Activated CD8-positive, alpha-beta T cell treated with anti-CD3 and anti-CD28 coated beads, Interleukin-2, amount 10 ng/mL, durations not matched to agents 7 days and 5 days (primary cell): ENCODE results near the gene CDKN1A. TPM values are rescaled to one million over a fixed set of nuclear protein-coding genes. Genes with fewer than 3 reads are reported as not detected.
A peak's percentile ranks its signal among the peaks of the same experiment; 100 is the strongest.

Experiments
- ATAC-seq: fragments of 150-1000 bp; cut with Tn5 transposase; one replicate; pipeline ENCODE4 v1.10.0; 2021; ENCODE audit warnings: moderate library complexity
- CTCF ChIA-PET: fragments of 350-600 bp; sonication (Branson Sonifier 250); formaldehyde crosslinking; loops from one replicate; lab custom pipeline; 2021; ENCODE audit warnings: antibody characterized with exemption; lab: Charles Lee
- POLR2A ChIA-PET: fragments of 350-600 bp; sonication (Branson Sonifier 250); formaldehyde crosslinking; loops from one replicate; lab custom pipeline; 2021; ENCODE audit warnings: antibody characterized with exemption; lab: Charles Lee
- DNase-seq: peaks from one replicate; pipeline ENCODE4 v3.0.0-alpha.2; 2020
- H3K27ac Mint-ChIP-seq: one replicate; pipeline ENCODE4 v1.8.0; 2021; ENCODE audit warnings: mild to moderate bottlenecking, mixed read lengths
- H3K27me3 Mint-ChIP-seq: one replicate; pipeline ENCODE4 v1.8.0; 2021; ENCODE audit warnings: low read depth, mixed read lengths
- H3K36me3 Mint-ChIP-seq: one replicate; pipeline ENCODE4 v1.8.0; 2021; ENCODE audit warnings: low read depth, mixed read lengths
- H3K4me1 Mint-ChIP-seq: one replicate; pipeline ENCODE4 v1.8.0; 2021; ENCODE audit warnings: low read depth, mixed read lengths
- H3K4me3 Mint-ChIP-seq: one replicate; pipeline ENCODE4 v1.8.0; 2021; ENCODE audit warnings: mild to moderate bottlenecking, mixed read lengths
- H3K9me3 Mint-ChIP-seq: one replicate; pipeline ENCODE4 v1.8.0; 2022; ENCODE audit warnings: mixed read lengths; ENCODE audit not compliant: insufficient read depth
- total RNA-seq, 2 experiments: library from RNA; stranded (reverse); gene quantifications; one replicate each; pipeline ENCODE4 v1.2.3, GENCODE V29; 2021

CDKN1A gene
- total RNA-seq, 2 experiments from 2014 or later = 43.4 to 44.2 TPM

DNA sequence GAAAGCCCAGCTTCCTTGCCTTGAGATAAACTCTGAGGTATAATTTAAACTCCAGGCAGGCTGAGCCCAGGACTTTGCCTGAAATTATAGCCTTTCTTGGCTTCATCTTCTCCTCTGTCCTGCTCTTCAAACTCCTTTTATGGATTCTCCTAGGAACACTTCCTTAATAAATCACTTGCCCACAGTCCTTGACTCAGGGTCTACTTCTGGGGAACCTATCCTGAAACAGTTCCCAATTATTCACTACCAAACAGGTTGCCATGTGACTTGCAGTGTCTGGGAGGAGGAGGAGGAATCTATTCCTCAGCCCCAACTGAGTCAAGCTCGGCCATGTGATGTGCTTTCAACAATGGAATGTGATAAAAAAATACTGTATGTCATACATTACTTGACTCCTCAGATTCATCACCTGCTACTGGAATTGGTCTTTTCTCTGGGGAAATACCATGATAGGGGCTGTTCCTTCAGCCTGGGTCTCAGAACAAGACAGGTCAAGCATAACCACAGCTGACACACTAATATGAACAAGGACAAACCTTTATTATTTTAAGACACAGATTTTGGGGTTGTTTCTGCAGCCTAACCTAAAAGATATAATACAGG is 20.5 kb upstream of the CDKN1A start:
- Mint-ChIP-seq H3K4me1 (peaks cover 10% of the 10 kb centered on the region), H3K36me3 (no peaks in the 10 kb centered on the region), H3K27ac (no peak overlapping the region), H3K27me3 (peaks cover 45% of the 10 kb centered on the region), H3K9me3 (no peaks in the 10 kb centered on the region), H3K4me3 (no peak overlapping the region)
- CTCF ChIA-PET = interaction anchor here (2.0 kb wide), 1 partner anchor 34 kb away, joined by 4 read pairs; no protein-coding TSS in a partner anchor
- POLR2A ChIA-PET = no interaction called here
- no peak for ATAC-seq
- no peak for DNase-seq

DNA sequence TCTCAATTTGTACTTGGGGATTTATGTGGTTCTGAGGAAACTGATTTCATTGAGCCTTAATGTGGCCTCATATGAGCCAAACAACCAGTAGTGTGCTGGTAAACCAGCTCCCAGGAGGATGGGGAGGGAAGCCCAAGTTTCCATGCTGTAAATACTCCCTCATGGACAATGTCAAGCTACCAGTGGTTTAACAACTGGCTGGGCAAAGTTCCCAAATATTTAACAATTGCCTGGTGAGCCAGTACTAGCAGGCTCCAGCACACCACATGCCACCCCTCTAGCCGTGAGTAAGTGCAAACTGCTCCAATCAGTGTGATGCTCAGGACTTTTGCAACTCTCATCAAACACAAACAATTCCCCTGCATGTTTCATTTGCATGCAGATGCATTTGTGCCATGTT is 19.2 kb upstream of the CDKN1A start:
- Mint-ChIP-seq H3K4me1 (peaks cover 17% of the 10 kb centered on the region), H3K27me3 (peaks cover 44% of the 10 kb centered on the region), H3K36me3 (no peaks in the 10 kb centered on the region), H3K4me3 (no peak overlapping the region), H3K27ac (no peak overlapping the region), H3K9me3 (no peaks in the 10 kb centered on the region)
- DNase-seq (no peak), ATAC-seq (no peak)
- ChIA-PET POLR2A (no interaction called here), CTCF (no interaction called here)

DNA sequence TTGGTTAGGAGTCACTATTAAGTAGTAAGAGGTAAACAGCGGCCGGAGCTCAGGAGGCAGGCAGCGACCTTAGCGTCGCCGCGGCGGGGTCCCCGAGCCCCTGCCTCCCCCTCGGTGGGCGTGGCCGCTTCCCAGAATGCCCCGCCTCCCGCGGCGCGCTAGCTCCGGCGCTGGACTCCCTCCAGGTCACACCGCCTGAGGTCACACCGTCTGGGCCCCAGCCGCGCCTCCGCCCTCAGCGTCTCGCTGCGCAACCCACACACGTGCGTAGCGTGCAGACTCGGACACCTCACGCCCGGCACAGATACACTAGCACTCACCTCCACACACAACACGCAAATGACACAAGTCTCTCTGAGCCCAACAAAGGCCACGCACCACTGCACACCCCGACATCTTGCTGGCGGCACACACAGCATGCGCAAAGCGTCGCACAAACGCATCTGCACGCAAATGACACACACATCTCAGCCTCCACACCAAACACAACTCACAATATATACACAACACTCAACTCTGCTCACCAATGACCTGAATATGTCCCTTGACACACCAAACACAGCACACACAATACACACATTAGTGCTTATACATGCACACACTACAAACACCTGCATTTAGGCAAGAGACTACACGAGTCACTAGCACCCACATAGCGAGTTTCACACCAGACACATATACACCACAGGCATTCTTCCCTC is 17.6 kb upstream of the CDKN1A start:
- ChIA-PET CTCF (no interaction called here), POLR2A (no interaction called here)
- Mint-ChIP-seq H3K27ac (no peak overlapping the region), H3K4me1 (peaks cover 17% of the 10 kb centered on the region), H3K4me3 (no peak overlapping the region), H3K27me3 (peaks cover 35% of the 10 kb centered on the region), H3K9me3 (no peaks in the 10 kb centered on the region), H3K36me3 (no peaks in the 10 kb centered on the region)
- DNase-seq (no peak), ATAC-seq (no peak)

DNA sequence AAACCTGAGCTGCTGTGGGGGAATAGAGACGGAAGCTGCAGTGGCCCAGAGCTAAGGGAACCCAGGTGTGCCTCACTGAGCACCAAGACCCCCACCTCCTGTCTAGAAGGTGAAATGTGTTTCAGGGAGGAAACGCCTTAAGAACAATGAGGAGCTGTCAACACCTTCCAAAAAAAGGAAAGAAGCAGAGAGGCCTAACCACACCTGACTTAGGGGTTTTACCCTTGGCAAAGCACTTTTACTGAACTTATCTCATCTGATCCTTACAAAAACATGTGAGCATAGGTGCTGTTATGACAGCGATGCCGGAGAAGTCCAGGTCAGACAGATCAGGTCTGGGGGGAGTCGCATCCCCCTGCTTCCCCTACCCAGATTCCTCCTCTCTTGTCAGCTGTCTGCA is 16.1 kb upstream of the CDKN1A start:
- Mint-ChIP-seq H3K4me3 (no peak overlapping the region), H3K27me3 (peaks cover 28% of the 10 kb centered on the region), H3K27ac (no peak overlapping the region), H3K4me1 (peaks cover 17% of the 10 kb centered on the region), H3K9me3 (no peaks in the 10 kb centered on the region), H3K36me3 (no peaks in the 10 kb centered on the region)
- ChIA-PET CTCF (interaction anchor here (0.9 to 2.0 kb wide), 3 partner anchors 12 to 120 kb away, joined by 3 to 5 read pairs (median 4); no protein-coding TSS in a partner anchor), POLR2A (interaction anchor here (0.6 to 0.9 kb wide), 2 partner anchors 17 to 218 kb away, joined by 3 read pairs; partner anchors contain the start of gene CDKN1A)
- DNase-seq (no peak), ATAC-seq (peak; percentile 13)

DNA sequence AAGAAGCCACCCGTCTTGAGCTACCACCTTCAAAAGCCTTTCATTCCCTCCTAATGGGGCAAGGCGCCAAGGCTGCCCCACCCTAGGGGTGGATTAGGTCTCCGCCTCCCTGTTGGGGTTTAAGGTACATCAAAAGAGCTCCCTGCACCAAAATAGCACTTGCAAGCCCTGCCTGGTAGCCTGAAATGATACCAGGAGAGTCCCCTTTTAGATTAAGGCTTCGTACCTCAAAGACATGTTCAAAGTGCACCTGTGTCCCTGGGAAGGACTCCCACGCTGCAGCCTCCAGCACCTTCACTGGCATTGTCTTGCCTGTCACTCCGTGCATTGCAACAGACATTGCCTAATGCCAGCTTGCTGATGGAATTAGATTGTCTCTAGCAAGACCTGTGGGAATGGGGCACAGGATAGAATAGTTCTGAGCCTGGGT is 15.7 kb upstream of the CDKN1A start:
- Mint-ChIP-seq H3K4me1 (peaks cover 17% of the 10 kb centered on the region), H3K36me3 (no peaks in the 10 kb centered on the region), H3K9me3 (no peaks in the 10 kb centered on the region), H3K27ac (no peak overlapping the region), H3K4me3 (no peak overlapping the region), H3K27me3 (peaks cover 24% of the 10 kb centered on the region)
- ATAC-seq = peak; percentile 31
- DNase-seq = no peak
- CTCF ChIA-PET = interaction anchor here (0.6 to 2.0 kb wide), 5 partner anchors 12 to 436 kb away, joined by 3 to 5 read pairs (median 4); partner anchors contain the start of gene CDKN1A
- POLR2A ChIA-PET = interaction anchor here (0.6 to 0.9 kb wide), 2 partner anchors 16 to 62 kb away, joined by 3 to 5 read pairs; partner anchors contain the start of gene CDKN1A

DNA sequence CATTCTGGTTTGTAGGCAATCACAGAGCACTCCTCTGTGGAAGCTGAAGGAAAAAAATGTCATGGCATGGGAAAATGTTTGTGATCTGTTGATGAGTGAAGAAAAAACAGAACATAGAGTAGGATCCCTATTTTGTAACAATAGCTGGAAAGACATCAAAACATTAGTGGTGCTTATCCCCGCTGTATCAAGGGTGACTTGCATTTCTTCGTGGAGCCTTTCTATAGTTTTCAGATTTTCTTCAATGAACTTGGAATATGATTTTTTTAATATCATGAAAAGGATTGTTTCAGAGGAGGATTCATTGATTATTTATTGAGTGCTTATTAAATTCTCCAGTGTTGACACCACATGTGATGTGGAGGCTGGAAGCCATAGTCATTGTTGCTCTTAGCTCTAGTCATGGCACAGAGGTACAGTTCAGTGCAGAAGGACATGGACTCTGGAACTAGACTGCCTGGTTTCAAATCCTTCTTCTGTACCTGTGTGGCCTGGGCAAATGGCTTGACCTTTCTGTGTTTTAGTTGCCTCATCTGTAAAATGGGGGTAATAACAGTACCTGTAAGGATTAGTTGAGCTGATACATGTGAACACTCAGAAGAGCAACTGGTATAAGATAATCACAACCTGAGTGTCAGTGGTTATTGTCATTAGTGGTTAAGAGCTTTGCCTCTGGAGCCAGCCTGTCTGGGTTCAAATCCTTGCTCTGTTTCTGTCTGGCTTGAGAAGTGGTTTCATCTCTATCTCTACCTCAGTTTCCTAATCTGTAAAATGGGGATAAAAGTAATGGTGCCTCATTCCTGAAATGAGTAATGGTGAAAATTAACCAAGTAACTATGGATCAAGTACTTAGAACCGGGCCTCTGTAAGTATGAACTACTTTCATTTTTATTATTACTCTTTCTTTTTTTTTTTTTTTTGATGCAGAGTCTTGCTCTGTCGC is 14.7 kb upstream of the CDKN1A start:
- CTCF ChIA-PET = interaction anchor here (0.6 to 2.0 kb wide), 6 partner anchors 11 to 210 kb away, joined by 3 to 5 read pairs (median 4); partner anchors contain the start of gene CDKN1A
- H3K27ac Mint-ChIP-seq = no peak overlapping the region
- H3K4me3 Mint-ChIP-seq = no peak overlapping the region
- DNase-seq (no peak), ATAC-seq (no peak)
- H3K4me1 Mint-ChIP-seq = peaks cover 21% of the 10 kb centered on the region
- H3K27me3 Mint-ChIP-seq = peaks cover 18% of the 10 kb centered on the region
- H3K9me3 Mint-ChIP-seq = no peaks in the 10 kb centered on the region
- POLR2A ChIA-PET = interaction anchor here (0.6 kb wide), 1 partner anchor 63 kb away, joined by 5 read pairs; no protein-coding TSS in a partner anchor
- no peaks in the 10 kb centered on the region for H3K36me3 Mint-ChIP-seq

DNA sequence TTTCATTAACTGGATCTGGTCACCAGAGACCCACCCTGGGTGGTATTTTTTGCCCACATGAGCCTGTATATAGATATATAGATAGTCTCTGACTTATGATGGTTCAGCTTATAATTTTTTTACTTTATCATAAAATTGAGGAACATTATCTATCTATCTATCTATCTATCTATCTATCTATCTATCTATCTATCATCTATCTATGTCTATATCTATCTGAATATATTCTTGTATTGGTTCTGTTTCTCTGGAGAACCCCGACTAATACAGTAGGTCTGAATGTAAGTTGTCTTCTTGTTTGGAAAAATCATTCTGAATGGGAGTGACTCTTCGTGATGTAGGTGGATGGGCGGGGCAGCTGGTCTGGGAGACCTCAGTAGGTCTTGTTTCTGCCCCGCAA is 13.3 kb upstream of the CDKN1A start:
- ChIA-PET POLR2A (no interaction called here), CTCF (no interaction called here)
- no peak overlapping the region for H3K27ac Mint-ChIP-seq
- H3K27me3 Mint-ChIP-seq = peaks cover 6% of the 10 kb centered on the region
- peaks cover 21% of the 10 kb centered on the region for H3K4me1 Mint-ChIP-seq
- DNase-seq = no peak
- no peak for ATAC-seq
- H3K9me3 Mint-ChIP-seq = no peaks in the 10 kb centered on the region
- H3K4me3 Mint-ChIP-seq = no peak overlapping the region
- no peaks in the 10 kb centered on the region for H3K36me3 Mint-ChIP-seq

DNA sequence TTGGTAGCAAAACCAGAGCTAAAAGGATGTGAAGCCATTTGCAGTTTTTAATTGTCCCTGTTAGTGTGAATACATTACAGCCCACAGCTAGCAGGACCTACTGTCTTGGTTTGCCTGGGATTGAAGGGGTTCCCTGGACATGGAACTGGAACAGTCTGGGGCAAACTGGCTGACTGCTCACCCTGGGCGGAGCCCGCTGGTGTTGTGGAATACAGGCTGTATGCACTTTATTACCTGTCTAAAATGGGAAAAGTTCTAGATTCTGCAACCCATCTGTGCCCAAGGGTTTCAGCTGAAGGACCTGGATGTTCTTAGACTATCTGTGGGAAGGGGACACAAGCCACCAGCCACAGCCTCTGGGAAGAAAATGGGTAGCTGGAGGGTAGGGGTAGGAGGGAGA is 12.2 kb upstream of the CDKN1A start:
- H3K4me3 Mint-ChIP-seq = no peak overlapping the region
- no peaks in the 10 kb centered on the region for H3K9me3 Mint-ChIP-seq
- H3K27ac Mint-ChIP-seq = no peak overlapping the region
- peaks cover 5% of the 10 kb centered on the region for H3K27me3 Mint-ChIP-seq
- DNase-seq (no peak), ATAC-seq (no peak)
- ChIA-PET CTCF (interaction anchor here (0.8 to 1.2 kb wide), 4 partner anchors 13 to 89 kb away, joined by 3 to 4 read pairs (median 3); partner anchors contain the start of gene CDKN1A), POLR2A (interaction anchor here (1.3 kb wide), 1 partner anchor 12 kb away, joined by 4 read pairs; the partner anchor contains the start of gene CDKN1A)
- peaks cover 21% of the 10 kb centered on the region for H3K4me1 Mint-ChIP-seq
- no peaks in the 10 kb centered on the region for H3K36me3 Mint-ChIP-seq

DNA sequence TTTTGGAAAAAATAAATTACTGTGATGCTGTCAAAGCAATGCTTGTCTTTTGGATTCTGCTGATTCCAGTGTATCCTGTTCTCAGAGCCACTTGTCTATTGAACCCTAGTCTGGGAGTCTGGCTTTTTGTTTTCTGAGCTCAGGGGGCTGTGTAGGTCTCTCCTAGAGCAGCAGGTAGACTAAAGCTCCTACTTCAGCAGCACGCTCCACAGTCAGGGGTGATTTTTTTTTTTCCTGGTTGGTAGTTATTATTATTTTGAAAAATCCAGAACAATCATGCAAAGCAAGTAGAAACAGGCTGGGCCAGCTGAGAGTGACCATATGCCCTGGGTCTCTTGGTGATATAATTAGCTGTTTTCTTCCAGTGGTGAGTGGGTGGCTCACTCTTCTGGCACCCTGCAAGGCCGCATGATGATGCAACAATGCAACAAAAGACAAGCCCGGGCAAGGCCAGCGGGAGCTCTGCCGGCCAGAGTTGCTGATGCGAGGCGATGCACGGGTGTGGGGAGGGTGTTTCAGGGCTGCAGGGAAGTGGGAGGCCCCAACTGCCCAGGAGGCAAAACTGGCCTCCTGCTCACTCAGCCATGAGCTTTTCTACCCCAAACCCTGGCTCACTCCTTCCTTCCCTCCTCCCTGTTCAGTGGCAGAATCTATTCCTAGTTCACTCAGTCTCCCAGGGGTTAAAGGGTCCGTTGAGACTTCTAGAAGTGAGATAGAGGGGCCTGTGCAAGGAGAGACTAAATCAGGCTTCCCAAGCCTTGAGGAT is 11.5 kb upstream of the CDKN1A start:
- no peaks in the 10 kb centered on the region for H3K9me3 Mint-ChIP-seq
- ATAC-seq (no peak), DNase-seq (no peak)
- H3K27ac Mint-ChIP-seq = no peak overlapping the region
- ChIA-PET CTCF (interaction anchor here (0.8 to 1.2 kb wide), 6 partner anchors 10 to 89 kb away, joined by 3 to 4 read pairs (median 3); partner anchors contain the start of gene CDKN1A), POLR2A (interaction anchor here (1.3 kb wide), 1 partner anchor 11 kb away, joined by 4 read pairs; the partner anchor contains the start of gene CDKN1A)
- H3K4me3 Mint-ChIP-seq = no peak overlapping the region
- no peaks in the 10 kb centered on the region for H3K36me3 Mint-ChIP-seq
- H3K27me3 Mint-ChIP-seq = peaks cover 5% of the 10 kb centered on the region
- peaks cover 21% of the 10 kb centered on the region for H3K4me1 Mint-ChIP-seq

DNA sequence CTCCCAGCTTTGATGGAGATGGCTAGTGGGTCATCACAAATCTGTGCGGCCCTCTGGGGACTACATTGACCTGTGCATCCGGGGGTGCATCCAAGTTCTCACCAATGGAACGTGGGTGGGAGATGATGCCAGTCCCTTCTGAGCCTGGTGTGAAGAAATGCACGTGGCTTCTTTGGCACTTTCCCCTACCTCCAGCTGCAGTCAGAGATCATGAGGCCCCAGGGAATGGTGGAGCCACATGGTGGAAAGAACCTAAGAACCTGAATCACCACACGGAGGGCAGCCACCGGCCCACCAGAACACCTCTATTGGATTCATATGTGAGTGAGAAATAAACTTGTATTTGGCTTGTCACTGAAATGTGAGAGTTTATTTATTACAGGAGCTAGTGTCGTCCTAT is 9.9 kb upstream of the CDKN1A start:
- no peak for DNase-seq
- Mint-ChIP-seq H3K4me1 (peaks cover 7% of the 10 kb centered on the region), H3K4me3 (no peak overlapping the region), H3K9me3 (no peaks in the 10 kb centered on the region), H3K27me3 (no peaks in the 10 kb centered on the region), H3K36me3 (no peaks in the 10 kb centered on the region), H3K27ac (no peak overlapping the region)
- POLR2A ChIA-PET = no interaction called here
- CTCF ChIA-PET = interaction anchor here (1.4 to 1.5 kb wide), 2 partner anchors 10 to 16 kb away, joined by 3 to 4 read pairs; partner anchors contain the start of gene CDKN1A
- no peak for ATAC-seq
